ENCODE measurements around the gene IMMT.

- TF ChIP-seq POLR2A (IDR thresholded peaks at IDR 0.05; ENCODE audit: low read length) (no peak), GATA1 (IDR thresholded peaks at IDR 0.05; ENCODE audit: low read depth, low read length) (no peak)
Measured at GRCh38 chr2:86160156-86160952, 34.9 kb downstream of the IMMT start.
